ENCODE results near the gene KDM5B.
"Not testable (repeated sequence)": the region's sequence is repeated elsewhere in the genome, so short reads cannot be mapped to it uniquely, and the experiment has no call there.

- not testable (repeated sequence) for TF ChIP-seq EZH2 (IDR thresholded peaks at IDR 0.05; ENCODE audit: borderline replicate concordance, low read depth, low read length, severe bottlenecking); CTCF (IDR thresholded peaks at IDR 0.05; ENCODE audit: borderline replicate concordance, extremely low read depth, low read length, poor library complexity, severe bottlenecking)
Observed at GRCh38 chr1:202723046-202723445, 85.2 kb downstream of the KDM5B start.
